ENCODE results near the gene ALK. TPM values are rescaled to one million over a fixed set of nuclear protein-coding genes. Genes with fewer than 3 reads are reported as not detected.

Gene ALK
- total RNA-seq, 1 donor from 2014 or later: not detected

DNA sequence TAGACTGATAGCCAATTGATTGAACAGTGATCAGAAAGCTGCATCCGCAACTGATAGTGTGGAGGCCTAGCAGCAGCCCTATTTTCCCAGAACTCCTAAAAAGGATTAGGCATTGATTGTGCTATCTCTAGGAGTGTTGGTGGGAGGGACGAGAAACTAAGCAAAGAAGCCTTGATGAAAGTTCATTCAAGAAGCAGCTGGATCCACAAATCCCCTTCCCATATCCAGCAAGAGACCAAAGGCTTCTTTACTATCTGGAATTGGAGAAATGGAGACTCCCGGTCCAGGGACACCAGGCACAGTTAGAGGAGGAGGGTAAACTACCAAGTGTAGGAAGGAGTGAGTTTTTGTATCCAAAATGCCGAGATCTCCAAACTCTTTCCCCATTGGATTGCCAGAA, 151.5 kb downstream of the ALK start:
- DNase-seq (ENCODE audit: low read depth) (no peak), FAIRE-seq (no peak)
- H3K27me3 ChIP-seq (ENCODE audit: control insufficient read depth, insufficient read depth, low read length): peaks cover 2% of the 10 kb centered on the region
- no peak overlapping the region for H3K4me3 ChIP-seq (ENCODE audit: low read depth, low read length)
- TF ChIP-seq, protein P1, sequence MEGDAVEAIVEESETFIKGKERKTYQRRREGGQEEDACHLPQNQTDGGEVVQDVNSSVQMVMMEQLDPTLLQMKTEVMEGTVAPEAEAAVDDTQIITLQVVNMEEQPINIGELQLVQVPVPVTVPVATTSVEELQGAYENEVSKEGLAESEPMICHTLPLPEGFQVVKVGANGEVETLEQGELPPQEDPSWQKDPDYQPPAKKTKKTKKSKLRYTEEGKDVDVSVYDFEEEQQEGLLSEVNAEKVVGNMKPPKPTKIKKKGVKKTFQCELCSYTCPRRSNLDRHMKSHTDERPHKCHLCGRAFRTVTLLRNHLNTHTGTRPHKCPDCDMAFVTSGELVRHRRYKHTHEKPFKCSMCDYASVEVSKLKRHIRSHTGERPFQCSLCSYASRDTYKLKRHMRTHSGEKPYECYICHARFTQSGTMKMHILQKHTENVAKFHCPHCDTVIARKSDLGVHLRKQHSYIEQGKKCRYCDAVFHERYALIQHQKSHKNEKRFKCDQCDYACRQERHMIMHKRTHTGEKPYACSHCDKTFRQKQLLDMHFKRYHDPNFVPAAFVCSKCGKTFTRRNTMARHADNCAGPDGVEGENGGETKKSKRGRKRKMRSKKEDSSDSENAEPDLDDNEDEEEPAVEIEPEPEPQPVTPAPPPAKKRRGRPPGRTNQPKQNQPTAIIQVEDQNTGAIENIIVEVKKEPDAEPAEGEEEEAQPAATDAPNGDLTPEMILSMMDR (IDR thresholded peaks at IDR 0.05; ENCODE audit: insufficient read depth, low read length, severe bottlenecking): no peak
- H3K36me3 ChIP-seq (ENCODE audit: control insufficient read depth, insufficient read depth, low read length): no peaks in the 10 kb centered on the region

DNA sequence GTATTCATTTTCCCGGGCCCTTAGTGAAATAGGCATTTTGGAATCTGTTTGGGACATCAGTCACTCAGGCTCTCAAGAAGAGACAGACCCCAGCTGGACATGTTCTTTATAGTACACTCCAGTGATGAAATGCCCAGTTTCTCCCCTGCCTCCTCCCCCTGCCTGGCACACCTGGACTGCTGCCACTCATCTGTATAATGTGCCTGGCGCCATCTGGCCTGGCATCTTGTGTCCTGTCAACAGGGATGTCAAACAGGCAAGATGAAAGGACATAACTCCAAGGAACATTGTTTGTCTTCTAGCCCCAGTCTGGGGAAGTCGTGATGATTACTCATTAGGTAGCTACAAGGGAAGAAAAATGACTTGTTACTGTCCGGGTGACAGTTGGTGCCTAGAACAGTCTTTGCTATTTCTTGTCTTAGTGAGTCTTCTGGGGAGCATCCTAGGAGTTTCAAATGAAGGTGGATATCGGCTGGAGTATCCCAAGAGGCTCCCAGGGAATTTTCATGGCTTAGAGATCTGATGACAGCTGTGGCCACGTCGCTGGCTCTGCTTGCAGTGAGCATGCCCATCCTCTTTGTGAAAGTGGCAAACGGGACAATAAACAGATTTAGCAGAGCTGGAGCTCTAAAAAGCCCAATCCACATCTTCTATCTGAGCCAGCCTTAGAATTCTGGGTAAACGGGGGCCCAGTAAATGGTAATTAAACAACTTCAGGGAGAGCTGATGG, 153.6 kb downstream of the ALK start:
- DNase-seq (ENCODE audit: low read depth) (no peak), FAIRE-seq (no peak)
- TF ChIP-seq, protein P1 (IDR thresholded peaks at IDR 0.05; ENCODE audit: insufficient read depth, low read length, severe bottlenecking): no peak
- Histone ChIP-seq H3K36me3 (ENCODE audit: control insufficient read depth, insufficient read depth, low read length) (no peaks in the 10 kb centered on the region), H3K27me3 (ENCODE audit: control insufficient read depth, insufficient read depth, low read length) (no peaks in the 10 kb centered on the region), H3K4me3 (ENCODE audit: low read depth, low read length) (no peak overlapping the region)

DNA sequence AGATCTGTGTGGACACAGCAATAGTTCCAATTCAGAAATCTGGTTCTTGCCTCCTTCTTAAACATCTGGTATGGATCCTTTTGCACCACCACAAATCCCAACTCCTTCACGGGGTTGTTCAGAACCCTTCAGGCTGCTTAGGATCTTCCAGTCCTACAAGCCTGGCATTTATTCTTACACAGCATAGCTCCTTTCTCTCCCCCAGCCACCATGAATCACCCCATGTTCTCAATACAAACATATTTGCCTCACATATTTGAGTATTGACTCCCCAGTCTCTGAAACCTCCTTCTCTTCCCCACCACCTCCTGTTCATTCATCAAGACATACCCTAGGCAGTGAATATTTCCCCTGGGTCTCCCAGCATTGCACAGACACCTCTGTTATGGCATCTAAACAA, 155.2 kb downstream of the ALK start:
- TF ChIP-seq, protein P1 (IDR thresholded peaks at IDR 0.05; ENCODE audit: insufficient read depth, low read length, severe bottlenecking): no peak
- no peaks in the 10 kb centered on the region for H3K27me3 ChIP-seq (ENCODE audit: control insufficient read depth, insufficient read depth, low read length)
- no peak for FAIRE-seq
- peak; percentile 66 for DNase-seq (ENCODE audit: low read depth)
- no peaks in the 10 kb centered on the region for H3K36me3 ChIP-seq (ENCODE audit: control insufficient read depth, insufficient read depth, low read length)
- no peak overlapping the region for H3K4me3 ChIP-seq (ENCODE audit: low read depth, low read length)

DNA sequence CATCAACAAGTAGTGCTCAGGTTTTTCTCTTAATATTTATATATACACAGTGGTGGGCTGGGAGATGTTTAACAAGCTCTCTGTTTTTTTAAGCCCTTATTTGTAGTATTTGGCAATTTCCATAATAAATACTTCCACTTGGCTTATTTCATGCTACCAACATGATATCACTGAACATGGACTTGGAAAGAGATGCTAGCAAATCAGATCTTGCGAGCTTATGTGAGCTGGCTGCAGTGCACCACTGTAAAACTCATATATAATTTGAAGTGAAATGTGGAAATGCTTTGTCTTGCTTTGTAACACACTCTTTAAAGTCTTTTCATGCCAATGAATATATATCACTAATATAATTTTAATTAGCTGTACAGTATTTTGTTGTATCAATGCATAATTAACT, 155.7 kb downstream of the ALK start:
- DNase-seq (ENCODE audit: low read depth): no peak
- no peaks in the 10 kb centered on the region for H3K27me3 ChIP-seq (ENCODE audit: control insufficient read depth, insufficient read depth, low read length)
- TF ChIP-seq, protein P1 (IDR thresholded peaks at IDR 0.05; ENCODE audit: insufficient read depth, low read length, severe bottlenecking): no peak
- no peak overlapping the region for H3K4me3 ChIP-seq (ENCODE audit: low read depth, low read length)
- no peaks in the 10 kb centered on the region for H3K36me3 ChIP-seq (ENCODE audit: control insufficient read depth, insufficient read depth, low read length)
- FAIRE-seq: no peak

DNA sequence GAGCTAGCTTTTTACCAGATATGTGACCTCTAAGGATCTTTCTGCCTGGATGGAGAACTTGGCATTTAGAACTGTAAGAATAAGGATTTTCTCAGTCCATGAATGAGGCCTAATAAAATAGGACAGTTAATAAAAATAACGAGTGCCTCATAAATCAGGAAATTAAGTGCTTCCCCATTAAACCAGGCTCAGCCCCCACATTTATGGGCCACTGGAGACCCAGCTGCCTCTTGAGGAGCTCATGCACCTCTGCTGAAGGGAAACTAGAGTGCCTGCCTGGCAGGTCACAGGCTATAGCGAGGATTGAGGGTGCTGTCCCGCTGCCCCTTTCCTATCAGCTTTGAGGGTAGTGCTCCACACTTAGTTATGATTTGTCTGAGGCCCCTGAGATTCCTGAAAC, 158.0 kb downstream of the ALK start:
- H3K36me3 ChIP-seq (ENCODE audit: control insufficient read depth, insufficient read depth, low read length): no peaks in the 10 kb centered on the region
- DNase-seq (ENCODE audit: low read depth): no peak
- TF ChIP-seq, protein P1 (IDR thresholded peaks at IDR 0.05; ENCODE audit: insufficient read depth, low read length, severe bottlenecking): no peak
- no peak for FAIRE-seq
- no peak overlapping the region for H3K4me3 ChIP-seq (ENCODE audit: low read depth, low read length)
- no peaks in the 10 kb centered on the region for H3K27me3 ChIP-seq (ENCODE audit: control insufficient read depth, insufficient read depth, low read length)

DNA sequence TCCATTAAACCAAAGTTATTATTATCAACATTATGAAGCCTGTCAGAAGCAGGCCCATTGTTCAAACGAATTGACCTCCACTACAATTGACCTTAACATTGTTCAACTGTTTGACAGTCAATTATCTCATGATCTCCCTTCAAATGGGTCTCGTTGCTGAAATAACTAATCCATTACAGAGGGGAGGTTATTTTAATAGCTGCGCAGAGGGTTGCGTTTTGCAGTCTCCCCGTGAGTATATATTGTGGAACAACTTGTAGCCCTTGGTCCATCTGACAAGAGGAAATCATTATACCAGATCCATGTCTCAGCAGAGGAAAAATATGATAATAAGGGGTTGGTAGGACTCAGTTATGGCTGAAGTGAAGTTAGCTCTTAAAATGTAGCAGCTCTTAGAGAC, 159.1 kb downstream of the ALK start:
- no peaks in the 10 kb centered on the region for H3K27me3 ChIP-seq (ENCODE audit: control insufficient read depth, insufficient read depth, low read length)
- H3K36me3 ChIP-seq (ENCODE audit: control insufficient read depth, insufficient read depth, low read length): no peaks in the 10 kb centered on the region
- DNase-seq (ENCODE audit: low read depth) (no peak), FAIRE-seq (no peak)
- TF ChIP-seq, protein P1 (IDR thresholded peaks at IDR 0.05; ENCODE audit: insufficient read depth, low read length, severe bottlenecking): no peak
- no peak overlapping the region for H3K4me3 ChIP-seq (ENCODE audit: low read depth, low read length)
